ENCODE data around the gene ELAVL3. TPM values are rescaled to one million over a fixed set of nuclear protein-coding genes. Genes with fewer than 3 reads are reported as not detected.

Gene ELAVL3
- total and polyA plus RNA-seq, 2 donors (not counting 3 experiments of a cell fraction or from before 2014, with no cell fraction given): not detected

DNA sequence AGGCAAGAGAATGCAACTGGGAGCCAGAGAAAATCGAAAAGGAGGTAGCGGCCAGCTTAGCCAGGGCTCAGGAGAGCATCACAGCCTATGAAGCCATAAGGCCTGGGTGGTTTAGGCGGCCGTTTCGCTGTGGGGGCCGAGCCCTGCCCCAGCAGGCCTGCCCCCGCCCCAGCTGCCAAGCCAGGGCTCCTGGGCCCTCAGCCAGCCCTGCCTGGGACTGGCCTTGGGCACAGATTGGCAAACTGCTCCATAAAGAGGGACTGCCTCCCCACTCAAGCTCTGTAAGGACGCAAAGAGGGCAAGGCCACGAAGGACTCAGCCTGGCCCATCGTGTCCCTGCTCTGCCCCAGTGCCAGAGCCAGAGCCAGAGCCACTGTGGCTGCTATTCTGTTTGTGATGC, 14.6 kb upstream of the ELAVL3 start:
- no peak overlapping the region for H3K27ac ChIP-seq (ENCODE audit: insufficient read depth, low read depth, low read length)
- dilution Hi-C loops (cut with MboI; ENCODE audit: extremely low pct_ligation_motif_present, low sequenced_read_pairs) (no loop called here), intact Hi-C loops (cut with micrococcal nuclease) (loop anchor here (5.0 kb wide), 1 partner anchor 42 kb away; the partner anchor contains the start of gene CNN1)
- no peaks in the 10 kb centered on the region for H3K79me2 ChIP-seq (ENCODE audit: control insufficient read depth, insufficient read depth, low read length)
- no peaks in the 10 kb centered on the region for H3K9me3 ChIP-seq (replicated peaks; ENCODE audit: control insufficient read depth, insufficient read depth, low read length)
- no peak overlapping the region for H3K4me2 ChIP-seq (ENCODE audit: insufficient read depth, low read length)
- ChIA-PET POLR2A (no interaction called here), CTCF (interaction anchor here (1.2 to 1.6 kb wide), 2 partner anchors 13 to 93 kb away, joined by 3 to 4 read pairs; no protein-coding TSS in a partner anchor)
- BruUV-seq (replicated peaks): no TSS peak
- no peak overlapping the region for H3K4me3 ChIP-seq (replicated peaks in 1 of 3; ENCODE audit: insufficient read depth in 1 of 3, low read depth in 1 of 3, low read length in 3 of 3)
- H3K4me1 ChIP-seq (ENCODE audit: control insufficient read depth, extremely low read depth, insufficient read depth, low read length): no peaks in the 10 kb centered on the region
- TF ChIP-seq EZH2 (IDR thresholded peaks at IDR 0.05; ENCODE audit: borderline replicate concordance, low read depth, low read length, severe bottlenecking) (no peak), POLR2AphosphoS5 (IDR thresholded peaks at IDR 0.05; ENCODE audit: insufficient read depth, low read depth, low read length) (no peak), GATA2 (IDR thresholded peaks at IDR 0.05; ENCODE audit: insufficient read depth, insufficient read length, low read depth, low read length) (no peak), FOS (IDR thresholded peaks at IDR 0.05; ENCODE audit: borderline replicate concordance, insufficient read depth, low read length) (no peak), MYC (IDR thresholded peaks at IDR 0.05; ENCODE audit: low read depth, low read length) (no peak), POLR2A (IDR thresholded peaks at IDR 0.05; ENCODE audit: low read depth, low read length) (no peak), JUN (IDR thresholded peaks at IDR 0.05; ENCODE audit: borderline replicate concordance, insufficient read depth, insufficient read length, low read depth) (no peak)
- TF ChIP-seq, protein P1, sequence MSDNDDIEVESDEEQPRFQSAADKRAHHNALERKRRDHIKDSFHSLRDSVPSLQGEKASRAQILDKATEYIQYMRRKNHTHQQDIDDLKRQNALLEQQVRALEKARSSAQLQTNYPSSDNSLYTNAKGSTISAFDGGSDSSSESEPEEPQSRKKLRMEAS (IDR thresholded peaks at IDR 0.05; ENCODE audit: insufficient read depth, insufficient read length): no peak
- TF ChIP-seq, protein P2, sequence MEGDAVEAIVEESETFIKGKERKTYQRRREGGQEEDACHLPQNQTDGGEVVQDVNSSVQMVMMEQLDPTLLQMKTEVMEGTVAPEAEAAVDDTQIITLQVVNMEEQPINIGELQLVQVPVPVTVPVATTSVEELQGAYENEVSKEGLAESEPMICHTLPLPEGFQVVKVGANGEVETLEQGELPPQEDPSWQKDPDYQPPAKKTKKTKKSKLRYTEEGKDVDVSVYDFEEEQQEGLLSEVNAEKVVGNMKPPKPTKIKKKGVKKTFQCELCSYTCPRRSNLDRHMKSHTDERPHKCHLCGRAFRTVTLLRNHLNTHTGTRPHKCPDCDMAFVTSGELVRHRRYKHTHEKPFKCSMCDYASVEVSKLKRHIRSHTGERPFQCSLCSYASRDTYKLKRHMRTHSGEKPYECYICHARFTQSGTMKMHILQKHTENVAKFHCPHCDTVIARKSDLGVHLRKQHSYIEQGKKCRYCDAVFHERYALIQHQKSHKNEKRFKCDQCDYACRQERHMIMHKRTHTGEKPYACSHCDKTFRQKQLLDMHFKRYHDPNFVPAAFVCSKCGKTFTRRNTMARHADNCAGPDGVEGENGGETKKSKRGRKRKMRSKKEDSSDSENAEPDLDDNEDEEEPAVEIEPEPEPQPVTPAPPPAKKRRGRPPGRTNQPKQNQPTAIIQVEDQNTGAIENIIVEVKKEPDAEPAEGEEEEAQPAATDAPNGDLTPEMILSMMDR (IDR thresholded peaks at IDR 0.05; ENCODE audit: extremely low read depth in 1 of 2, insufficient read depth in 1 of 2, low read depth in 1 of 2, low read length in 2 of 2): no peak
- H3K36me3 ChIP-seq (ENCODE audit: control insufficient read depth in 2 of 2, extremely low read depth in 1 of 2, insufficient read depth in 2 of 2, low read length in 2 of 2): peaks cover 3 to 9% of the 10 kb centered on the region in 2 experiments
- H3K9ac ChIP-seq (replicated peaks; ENCODE audit: extremely low read depth, insufficient read depth, low read length): no peak overlapping the region
- H4K20me1 ChIP-seq (replicated peaks; ENCODE audit: control insufficient read depth, extremely low read depth, insufficient read depth, low read length): no peaks in the 10 kb centered on the region
- no peaks in the 10 kb centered on the region for H3K27me3 ChIP-seq (ENCODE audit: control insufficient read depth in 2 of 2, insufficient read depth in 2 of 2, low read length in 2 of 2)
- H2AFZ ChIP-seq (ENCODE audit: low read depth, low read length): no peak overlapping the region
- no peak for FAIRE-seq
- no peaks in the 10 kb centered on the region for H3K9me1 ChIP-seq (replicated peaks; ENCODE audit: control insufficient read depth, extremely low read depth, insufficient read depth, low read length)
- no peak for DNase-seq (ENCODE audit: low read depth, low spot score)

Data from endothelial cell of umbilical vein (primary cell).